Stimulated activated CD4-positive, alpha-beta T cell treated with anti-CD3 and anti-CD28 coated beads, Interleukin-4, amount 100 ng/mL, for 48 hours (primary cell): ENCODE data around the gene HEATR3.

Experiments
- DNase-seq, 2 donors: peaks; one replicate each; pipeline ENCODE4 v3.0.0-alpha.2; 2020; ENCODE audit warnings: low read depth in 2 of 2

HEATR3 gene

DNA sequence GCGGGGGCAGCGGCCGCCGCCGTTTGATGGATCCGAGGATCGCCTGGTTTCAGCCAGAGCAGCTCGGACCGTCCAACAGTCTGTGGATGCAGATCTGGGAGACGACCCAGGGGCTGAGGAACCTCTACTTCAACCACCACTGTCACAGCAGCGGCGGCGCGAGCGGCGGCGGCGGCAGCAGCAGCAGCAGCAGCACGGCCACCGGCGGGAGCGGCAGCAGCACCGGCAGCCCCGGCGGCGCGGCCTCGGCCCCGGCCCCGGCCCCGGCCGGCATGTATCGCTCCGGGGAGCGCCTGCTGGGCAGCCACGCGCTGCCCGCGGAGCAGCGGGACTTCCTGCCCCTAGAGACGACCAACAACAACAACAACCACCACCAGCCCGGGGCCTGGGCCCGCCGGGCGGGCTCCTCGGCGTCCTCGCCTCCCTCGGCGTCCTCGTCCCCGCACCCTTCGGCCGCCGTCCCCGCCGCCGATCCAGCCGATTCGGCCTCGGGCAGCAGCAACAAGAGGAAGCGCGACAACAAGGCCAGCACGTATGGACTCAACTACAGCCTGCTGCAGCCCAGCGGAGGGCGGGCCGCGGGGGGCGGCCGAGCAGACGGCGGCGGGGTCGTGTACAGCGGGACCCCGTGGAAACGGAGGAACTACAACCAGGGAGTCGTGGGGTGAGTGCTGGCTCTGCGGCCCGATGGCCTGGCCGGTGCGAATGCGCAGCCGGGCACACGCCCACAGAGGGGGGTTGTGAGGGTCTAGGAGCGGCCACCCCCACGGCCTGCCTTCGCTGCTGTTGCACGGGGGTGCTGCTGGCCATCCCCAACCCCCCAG is 88.0 kb downstream of the HEATR3 start:
- peak; percentile 27 to 30 for DNase-seq

DNA sequence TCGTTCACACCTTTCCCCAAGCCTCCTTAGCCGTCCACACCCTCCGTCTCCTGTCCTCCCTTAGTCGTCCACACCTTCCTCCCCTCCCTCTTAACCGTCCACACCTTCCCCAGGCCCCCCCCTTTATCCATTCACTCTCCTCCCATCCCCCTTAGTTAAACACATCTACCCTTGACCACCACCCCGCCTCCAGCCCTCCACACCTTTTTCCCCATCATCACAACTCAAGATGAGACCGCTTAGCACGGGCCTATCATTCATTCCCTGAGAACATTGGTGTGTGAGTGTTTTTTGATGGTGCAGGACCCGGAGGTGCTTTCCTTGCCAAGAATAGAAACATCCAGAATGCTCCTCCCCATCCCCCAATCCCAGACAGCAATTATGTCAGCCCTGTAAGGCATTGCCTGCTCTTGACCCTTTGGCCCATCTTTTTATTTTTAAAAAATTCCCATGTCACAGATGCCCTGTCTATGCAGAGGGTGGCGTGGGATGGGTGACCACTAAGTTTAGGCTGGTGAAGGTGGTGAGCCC is 88.7 kb downstream of the HEATR3 start:
- no peak for DNase-seq

DNA sequence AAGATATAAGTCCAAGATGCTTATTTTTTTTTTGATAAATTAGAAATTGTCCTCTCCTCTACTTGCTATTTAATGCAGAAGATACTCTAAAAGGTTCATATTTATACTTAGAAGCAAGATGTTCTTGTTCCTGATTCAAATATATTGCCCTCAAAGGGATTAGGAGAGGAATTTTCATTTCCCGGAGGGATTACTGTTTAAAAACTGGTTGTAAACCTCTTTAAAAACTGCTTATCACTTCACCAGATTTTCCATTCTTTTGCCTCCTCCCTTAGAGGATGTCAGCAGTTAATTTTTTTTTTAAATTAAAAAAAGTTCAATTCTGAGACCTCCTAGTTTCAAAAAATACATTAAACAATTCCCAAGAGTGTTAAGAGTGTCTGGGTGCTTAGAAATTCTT is 90.2 kb downstream of the HEATR3 start:
- no peak for DNase-seq
